Measurements from ENCODE around the gene PRKAG2.

The PRKAG2 gene

GRCh38 chr7:151838072-151838471, 38.8 kb downstream of the PRKAG2 start:
- Histone ChIP-seq H3K79me2 (ENCODE audit: control insufficient read depth, insufficient read depth, low read length, poor library complexity) (no peaks in the 10 kb centered on the region), H3K23ac (ENCODE audit: low read length) (no peak overlapping the region), H2AFZ (ENCODE audit: insufficient read depth, low read length, poor library complexity) (no peak overlapping the region), H3K14ac (ENCODE audit: low read length) (no peak overlapping the region), H3K79me1 (ENCODE audit: low read length) (no peaks in the 10 kb centered on the region), H4K8ac (ENCODE audit: low read depth, low read length) (no peak overlapping the region), H4K91ac (ENCODE audit: low read depth, low read length) (no peak overlapping the region), H2BK12ac (ENCODE audit: low read length) (no peak overlapping the region), H4K12ac (ENCODE audit: low read depth, low read length) (no peak overlapping the region), H2BK5ac (ENCODE audit: low read depth, low read length, poor library complexity) (no peak overlapping the region), H3K4ac (ENCODE audit: low read depth, low read length) (no peak overlapping the region), H2BK120ac (ENCODE audit: insufficient read depth, low read length, poor library complexity) (no peak overlapping the region), H3K36me3 (ENCODE audit: control insufficient read depth in 1 of 2, insufficient read depth in 2 of 2, low read length in 2 of 2) (no peaks in the 10 kb centered on the region), H3K4me3 (ENCODE audit: low read depth, low read length) (no peak overlapping the region), H2AK5ac (ENCODE audit: low read length) (no peak overlapping the region), H3K9me3 (ENCODE audit: insufficient read depth, low read depth, low read length) (no peaks in the 10 kb centered on the region), H3K9ac (ENCODE audit: low read length) (no peak overlapping the region), H3K4me2 (ENCODE audit: low read length) (no peak overlapping the region), H3K27me3 (ENCODE audit: insufficient read depth, low read length) (no peaks in the 10 kb centered on the region), H3K4me1 (ENCODE audit: control insufficient read depth in 1 of 2, insufficient read depth in 2 of 2, low read length in 2 of 2) (no peaks in the 10 kb centered on the region), H3K18ac (ENCODE audit: low read length) (no peak overlapping the region), H3K27ac (ENCODE audit: low read depth, low read length) (no peak overlapping the region)
- no peak for DNase-seq
- WGBS (ENCODE audit: extremely low coverage, insufficient coverage, insufficient read length), result no CpG with 5 or more reads among the region's 7 CpGs

- Histone ChIP-seq H2BK120ac (ENCODE audit: insufficient read depth, low read length, poor library complexity) (no peak overlapping the region), H3K14ac (ENCODE audit: low read length) (no peak overlapping the region), H3K4me3 (ENCODE audit: low read depth, low read length) (no peak overlapping the region), H4K12ac (ENCODE audit: low read depth, low read length) (no peak overlapping the region), H4K8ac (ENCODE audit: low read depth, low read length) (no peak overlapping the region), H3K79me1 (ENCODE audit: low read length) (no peaks in the 10 kb centered on the region), H3K4me1 (ENCODE audit: control insufficient read depth in 1 of 2, insufficient read depth in 2 of 2, low read length in 2 of 2) (no peaks in the 10 kb centered on the region), H3K4me2 (ENCODE audit: low read length) (no peak overlapping the region), H3K4ac (ENCODE audit: low read depth, low read length) (no peak overlapping the region), H3K9ac (ENCODE audit: low read length) (no peak overlapping the region), H2BK5ac (ENCODE audit: low read depth, low read length, poor library complexity) (no peak overlapping the region), H2AFZ (ENCODE audit: insufficient read depth, low read length, poor library complexity) (no peak overlapping the region), H3K9me3 (ENCODE audit: insufficient read depth, low read depth, low read length) (no peaks in the 10 kb centered on the region), H3K79me2 (ENCODE audit: control insufficient read depth, insufficient read depth, low read length, poor library complexity) (no peaks in the 10 kb centered on the region), H3K27me3 (ENCODE audit: insufficient read depth, low read length) (no peaks in the 10 kb centered on the region), H2BK12ac (ENCODE audit: low read length) (no peak overlapping the region), H3K18ac (ENCODE audit: low read length) (no peak overlapping the region), H3K23ac (ENCODE audit: low read length) (no peak overlapping the region), H3K27ac (ENCODE audit: low read depth, low read length) (no peak overlapping the region), H3K36me3 (ENCODE audit: control insufficient read depth in 1 of 2, insufficient read depth in 2 of 2, low read length in 2 of 2) (no peaks in the 10 kb centered on the region), H2AK5ac (ENCODE audit: low read length) (no peak overlapping the region), H4K91ac (ENCODE audit: low read depth, low read length) (no peak overlapping the region)
- WGBS (ENCODE audit: extremely low coverage, insufficient coverage, insufficient read length), result no CpG with 5 or more reads among the region's 25 CpGs
- DNase-seq, result no peak
Observed at GRCh38 chr7:151837285-151838042, 39.5 kb downstream of the PRKAG2 start.

- H3K23ac ChIP-seq (ENCODE audit: low read length), result no peak overlapping the region
- no peaks in the 10 kb centered on the region for H3K79me1 ChIP-seq (ENCODE audit: low read length)
- no peak overlapping the region for H2BK5ac ChIP-seq (ENCODE audit: low read depth, low read length, poor library complexity)
- no peaks in the 10 kb centered on the region for H3K4me1 ChIP-seq (ENCODE audit: control insufficient read depth in 1 of 2, insufficient read depth in 2 of 2, low read length in 2 of 2)
- no peak overlapping the region for H2BK12ac ChIP-seq (ENCODE audit: low read length)
- no peaks in the 10 kb centered on the region for H3K36me3 ChIP-seq (ENCODE audit: control insufficient read depth in 1 of 2, insufficient read depth in 2 of 2, low read length in 2 of 2)
- no peak overlapping the region for H4K8ac ChIP-seq (ENCODE audit: low read depth, low read length)
- no peak overlapping the region for H3K18ac ChIP-seq (ENCODE audit: low read length)
- H2BK120ac ChIP-seq (ENCODE audit: insufficient read depth, low read length, poor library complexity), result no peak overlapping the region
- no peak overlapping the region for H2AFZ ChIP-seq (ENCODE audit: insufficient read depth, low read length, poor library complexity)
- H3K14ac ChIP-seq (ENCODE audit: low read length), result no peak overlapping the region
- no peak overlapping the region for H3K4me2 ChIP-seq (ENCODE audit: low read length)
- no peak overlapping the region for H3K9ac ChIP-seq (ENCODE audit: low read length)
- no peak overlapping the region for H2AK5ac ChIP-seq (ENCODE audit: low read length)
- H3K4me3 ChIP-seq (ENCODE audit: low read depth, low read length), result no peak overlapping the region
- no CpG with 5 or more reads among the region's 12 CpGs for WGBS (ENCODE audit: extremely low coverage, insufficient coverage, insufficient read length)
- no peak overlapping the region for H3K4ac ChIP-seq (ENCODE audit: low read depth, low read length)
- no peak overlapping the region for H4K12ac ChIP-seq (ENCODE audit: low read depth, low read length)
- H3K9me3 ChIP-seq (ENCODE audit: insufficient read depth, low read depth, low read length), result no peaks in the 10 kb centered on the region
- H3K27me3 ChIP-seq (ENCODE audit: insufficient read depth, low read length), result no peaks in the 10 kb centered on the region
- no peak overlapping the region for H3K27ac ChIP-seq (ENCODE audit: low read depth, low read length)
- H3K79me2 ChIP-seq (ENCODE audit: control insufficient read depth, insufficient read depth, low read length, poor library complexity), result no peaks in the 10 kb centered on the region
- no peak for DNase-seq
- no peak overlapping the region for H4K91ac ChIP-seq (ENCODE audit: low read depth, low read length)
Observed at GRCh38 chr7:151836927-151837205, 40.0 kb downstream of the PRKAG2 start.

GRCh38 chr7:151836191-151836926, 40.6 kb downstream of the PRKAG2 start:
- Histone ChIP-seq H3K9ac (ENCODE audit: low read length) (no peak overlapping the region), H4K12ac (ENCODE audit: low read depth, low read length) (no peak overlapping the region), H2AK5ac (ENCODE audit: low read length) (no peak overlapping the region), H4K91ac (ENCODE audit: low read depth, low read length) (no peak overlapping the region), H2BK12ac (ENCODE audit: low read length) (no peak overlapping the region), H4K8ac (ENCODE audit: low read depth, low read length) (no peak overlapping the region), H3K14ac (ENCODE audit: low read length) (no peak overlapping the region), H3K36me3 (ENCODE audit: control insufficient read depth in 1 of 2, insufficient read depth in 2 of 2, low read length in 2 of 2) (no peaks in the 10 kb centered on the region), H2AFZ (ENCODE audit: insufficient read depth, low read length, poor library complexity) (no peak overlapping the region), H2BK5ac (ENCODE audit: low read depth, low read length, poor library complexity) (no peak overlapping the region), H2BK120ac (ENCODE audit: insufficient read depth, low read length, poor library complexity) (no peak overlapping the region), H3K27ac (ENCODE audit: low read depth, low read length) (no peak overlapping the region), H3K4me3 (ENCODE audit: low read depth, low read length) (peak overlapping the region; percentile 45), H3K18ac (ENCODE audit: low read length) (no peak overlapping the region), H3K4me1 (ENCODE audit: control insufficient read depth in 1 of 2, insufficient read depth in 2 of 2, low read length in 2 of 2) (no peaks in the 10 kb centered on the region), H3K79me1 (ENCODE audit: low read length) (no peaks in the 10 kb centered on the region), H3K4me2 (ENCODE audit: low read length) (no peak overlapping the region), H3K23ac (ENCODE audit: low read length) (no peak overlapping the region), H3K27me3 (ENCODE audit: insufficient read depth, low read length) (no peaks in the 10 kb centered on the region), H3K79me2 (ENCODE audit: control insufficient read depth, insufficient read depth, low read length, poor library complexity) (no peaks in the 10 kb centered on the region), H3K4ac (ENCODE audit: low read depth, low read length) (no peak overlapping the region), H3K9me3 (ENCODE audit: insufficient read depth, low read depth, low read length) (no peaks in the 10 kb centered on the region)
- WGBS (ENCODE audit: extremely low coverage, insufficient coverage, insufficient read length), result no CpG with 5 or more reads among the region's 16 CpGs
- DNase-seq, result no peak

All from trophoblast cell (in vitro differentiated cells and primary cell).